ENCODE data around the gene FLYWCH2.

Gene FLYWCH2

GRCh38 chr16:2854700-2855309 lies 28.2 kb upstream of the FLYWCH2 start:
- DNase-seq: peak; percentile 33

- DNase-seq: no peak
Observed at GRCh38 chr16:2855536-2855935, 27.5 kb upstream of the FLYWCH2 start.

- peak; percentile 24 for DNase-seq
Observed at GRCh38 chr16:2856061-2856670, 26.8 kb upstream of the FLYWCH2 start.

GRCh38 chr16:2856686-2857450 lies 26.1 kb upstream of the FLYWCH2 start:
- DNase-seq: no peak

- DNase-seq: no peak
Observed at GRCh38 chr16:2857451-2858244, 25.4 kb upstream of the FLYWCH2 start, which contains the start of gene PRSS22. TSS of gene PRSS22 (minus strand) at chr16:2858170. CDS start at chr16:2858104, 66 bp downstream.

DNA sequence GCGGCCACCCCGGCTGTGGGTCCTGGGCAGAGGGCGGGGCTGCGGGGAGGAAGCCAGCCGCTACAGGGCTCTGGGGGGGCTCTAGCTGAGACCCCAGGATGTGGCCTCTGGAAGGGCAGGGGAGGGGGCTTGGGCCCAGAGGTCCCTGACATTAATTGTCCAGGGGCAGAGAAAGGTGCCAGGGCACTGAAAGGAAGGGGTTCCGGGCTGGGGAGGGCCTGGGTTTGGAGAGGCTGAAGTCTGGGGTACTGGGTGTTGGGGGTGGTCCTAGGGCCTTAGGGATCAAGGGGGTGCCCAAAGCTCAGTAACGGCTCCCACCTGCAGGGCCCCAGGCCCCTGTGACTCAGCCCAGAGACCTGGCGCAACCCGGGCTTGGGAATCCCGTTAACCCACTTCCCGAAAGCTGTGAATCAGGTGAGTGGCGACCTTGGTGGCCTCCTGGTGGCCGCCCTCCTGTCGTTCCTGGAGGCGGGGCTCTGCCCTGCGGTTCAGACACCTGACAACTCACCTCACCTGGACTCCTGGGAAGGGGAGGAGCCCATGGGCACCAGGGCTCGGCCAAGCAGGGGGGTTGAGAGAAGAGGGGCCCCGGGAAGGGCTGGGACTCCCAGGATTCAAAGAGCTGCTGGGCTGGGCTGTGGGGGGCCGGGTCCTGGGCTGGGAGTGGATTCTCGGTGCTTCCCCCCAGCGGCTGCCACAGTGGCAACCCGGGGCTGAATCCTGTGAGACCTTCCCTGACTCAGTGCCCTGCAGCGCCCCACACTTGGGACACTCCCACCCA lies 24.6 kb upstream of the FLYWCH2 start:
- DNase-seq: no peak

DNA sequence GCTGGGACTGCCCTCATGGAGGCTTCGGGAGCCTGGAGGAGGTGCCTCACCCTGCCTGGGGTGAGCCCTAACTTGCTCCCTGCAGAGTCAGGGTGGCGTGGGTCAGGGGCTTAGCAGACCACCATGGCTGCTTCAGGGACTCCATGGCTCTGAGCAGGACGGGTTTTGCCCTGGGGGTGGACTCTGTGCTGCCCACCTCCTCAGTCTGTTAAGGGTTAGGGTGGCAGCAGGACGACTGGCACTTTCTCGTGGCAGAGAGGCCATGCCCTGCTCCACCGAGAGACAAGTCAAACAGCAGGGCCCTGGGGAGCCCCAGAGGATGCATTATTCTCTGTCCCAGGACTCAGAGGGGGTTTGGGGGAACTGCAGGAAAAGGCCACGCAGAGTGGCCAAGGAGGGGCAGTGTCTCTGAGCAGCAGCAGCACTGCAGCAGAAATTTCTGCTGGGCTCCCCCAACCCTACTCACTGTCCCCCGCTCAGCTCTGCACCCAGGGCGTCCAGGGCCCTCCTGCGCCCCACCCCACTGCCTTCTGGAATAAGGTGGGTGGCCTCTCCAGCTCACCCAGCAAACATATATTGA lies 23.2 kb upstream of the FLYWCH2 start:
- DNase-seq: no peak

DNA sequence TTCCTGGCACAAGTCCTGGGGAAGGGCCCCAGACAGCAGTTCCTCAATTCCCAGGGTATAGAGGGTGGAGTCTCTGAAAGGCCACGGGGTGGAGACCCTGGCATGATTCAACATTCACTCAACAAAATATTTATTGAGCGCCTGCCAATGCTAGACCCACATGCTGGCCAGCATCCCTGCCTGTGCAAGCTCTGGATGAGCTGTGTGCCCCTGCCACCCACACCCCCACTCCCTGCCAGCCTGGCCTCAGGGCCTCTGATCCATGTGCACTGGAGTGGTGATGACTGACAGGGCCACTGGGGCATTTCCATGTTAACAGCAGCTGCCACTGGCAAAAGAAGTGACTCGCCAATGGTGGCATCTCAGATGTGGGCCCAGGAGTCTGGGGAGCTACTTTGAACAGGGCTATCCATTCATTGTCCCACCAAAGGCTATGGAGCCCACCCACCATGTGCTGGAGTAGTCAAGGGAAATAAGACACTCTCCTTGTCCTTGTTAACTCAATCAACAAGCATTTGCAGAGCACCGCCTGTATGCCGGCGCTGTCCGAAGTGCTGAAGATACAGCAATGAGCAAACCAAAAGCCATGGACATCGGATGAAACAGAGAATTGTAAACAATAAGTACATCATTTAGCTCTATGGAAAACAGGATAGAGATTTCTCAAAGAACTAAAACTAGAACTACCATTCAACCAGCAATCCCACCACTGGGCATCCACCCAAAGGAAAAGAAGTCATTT lies 22.0 kb upstream of the FLYWCH2 start:
- peak; percentile 66 for DNase-seq

DNA sequence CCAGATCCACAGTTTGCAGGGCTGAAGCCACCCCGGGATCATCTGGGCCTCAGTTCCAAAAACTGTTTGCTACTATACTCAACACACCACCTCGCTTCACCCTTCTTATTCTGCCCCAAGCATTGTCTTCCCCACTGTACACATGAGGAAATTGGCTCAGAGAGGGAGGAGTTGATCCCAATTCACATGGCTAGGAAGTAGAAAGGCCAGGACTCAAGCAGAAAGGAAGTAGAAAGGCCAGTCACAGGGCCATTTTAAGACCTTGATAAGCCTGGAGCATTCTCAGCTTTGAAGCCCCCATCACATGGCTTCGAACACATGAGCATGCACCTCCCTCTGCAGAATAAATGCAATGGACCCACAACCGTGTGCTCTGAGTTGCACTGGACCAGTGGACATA lies 17.4 kb upstream of the FLYWCH2 start:
- no peak for DNase-seq

DNA sequence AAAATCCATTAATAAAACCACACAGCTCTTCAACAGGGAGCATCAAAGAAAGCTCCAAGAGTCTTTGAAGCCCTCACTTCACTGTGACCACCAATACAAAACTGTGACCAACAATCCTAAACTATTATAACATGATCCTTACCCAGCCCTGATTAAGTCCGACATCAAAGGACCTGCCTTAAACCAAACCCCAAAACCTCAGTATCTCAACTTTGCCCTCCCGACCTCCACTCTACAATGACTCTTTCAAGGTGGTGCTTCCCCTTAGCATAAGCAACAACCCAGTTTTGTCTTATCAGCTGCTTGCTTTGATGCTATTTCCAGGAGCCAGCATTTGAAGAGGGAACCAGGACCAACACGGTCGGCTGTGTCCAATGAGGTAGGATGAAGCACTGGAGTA lies 16.6 kb upstream of the FLYWCH2 start:
- DNase-seq: no peak

- DNase-seq: no peak
Observed at GRCh38 chr16:2867661-2867986, 15.4 kb upstream of the FLYWCH2 start.

GRCh38 chr16:2867987-2868789 lies 14.8 kb upstream of the FLYWCH2 start:
- peak; percentile 96 for DNase-seq

DNA sequence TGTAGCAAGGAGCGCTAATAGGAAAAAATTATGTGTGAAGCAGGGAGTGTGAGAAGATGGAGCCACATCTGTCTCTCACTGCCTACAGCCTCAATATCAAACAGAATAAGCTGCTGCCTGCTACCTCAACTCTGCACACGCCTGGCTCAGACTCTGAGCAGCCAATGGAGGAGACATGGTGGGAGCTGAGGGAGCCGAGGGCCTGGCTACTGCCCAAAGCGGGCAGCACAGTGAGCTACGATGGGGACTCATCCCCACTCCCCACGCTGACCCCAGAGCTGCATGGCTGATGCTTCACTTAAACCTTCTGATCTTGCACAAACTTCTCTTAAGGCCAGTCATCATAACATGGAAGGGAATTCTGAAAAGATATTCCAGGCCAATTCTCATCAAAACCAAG lies 11.1 kb upstream of the FLYWCH2 start:
- DNase-seq: no peak

DNA sequence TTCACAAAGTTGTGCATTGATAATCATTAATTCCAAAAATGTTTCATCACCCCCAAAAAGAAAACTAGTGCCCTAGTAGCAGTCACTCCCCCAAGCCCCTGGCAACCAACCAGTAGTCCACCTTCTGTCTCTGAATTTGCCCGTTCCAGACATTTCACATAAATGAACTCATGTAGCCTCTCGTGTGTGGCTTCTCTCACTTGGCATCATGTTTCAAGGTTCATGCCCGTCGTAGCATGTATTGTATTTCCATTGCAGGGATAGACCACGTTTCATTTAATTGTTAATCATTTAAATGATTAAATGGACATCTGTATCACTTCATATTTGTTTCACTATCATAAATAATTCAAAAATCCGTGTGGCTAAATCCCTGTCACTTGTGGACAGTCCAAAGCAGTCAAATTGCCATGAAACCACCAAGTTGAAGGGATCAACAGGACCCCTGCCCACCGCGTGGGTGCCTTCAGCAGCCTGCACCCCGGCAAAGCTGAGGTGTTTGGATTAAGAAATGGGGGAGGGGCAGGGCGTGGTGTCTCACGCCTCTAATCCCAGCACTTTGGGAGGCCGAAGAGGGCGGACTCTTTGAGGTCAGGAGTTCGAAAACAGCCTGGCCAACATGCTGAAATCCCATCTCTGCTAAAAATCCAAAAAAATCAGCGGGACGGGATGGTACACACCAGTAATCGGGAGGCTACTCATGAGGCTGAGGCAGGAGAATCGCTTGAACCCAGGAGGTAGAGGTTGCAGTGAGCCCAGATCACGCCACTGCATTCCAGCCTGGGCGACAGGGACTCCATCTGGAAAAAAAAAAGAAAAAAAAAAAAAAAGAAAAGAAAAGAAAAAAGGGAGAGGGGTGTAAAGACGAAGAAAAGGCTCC lies 8.7 kb upstream of the FLYWCH2 start:
- DNase-seq: no peak

DNA sequence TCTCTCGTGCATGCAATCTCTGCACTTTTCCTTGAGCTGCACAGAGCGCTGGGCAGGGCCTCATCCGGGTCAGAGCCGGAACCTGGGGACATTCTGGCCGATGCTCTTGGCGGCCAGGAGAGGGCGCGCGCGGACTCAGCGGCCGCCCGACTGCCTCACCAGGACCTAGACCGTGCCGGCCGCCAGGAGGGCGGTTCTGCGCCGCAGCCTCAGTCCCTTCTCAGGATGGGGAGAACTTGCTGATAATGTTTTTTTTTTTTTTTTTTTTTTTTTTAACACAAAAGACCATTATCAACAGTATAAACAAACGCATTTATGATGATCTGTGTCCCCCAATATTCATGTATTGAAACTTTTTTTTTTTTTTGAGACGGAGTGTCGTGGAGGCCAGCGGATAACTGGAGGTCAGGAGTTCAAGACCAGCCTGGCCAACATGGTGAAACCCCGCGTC lies 8.1 kb upstream of the FLYWCH2 start:
- peak; percentile 86 for DNase-seq

DNA sequence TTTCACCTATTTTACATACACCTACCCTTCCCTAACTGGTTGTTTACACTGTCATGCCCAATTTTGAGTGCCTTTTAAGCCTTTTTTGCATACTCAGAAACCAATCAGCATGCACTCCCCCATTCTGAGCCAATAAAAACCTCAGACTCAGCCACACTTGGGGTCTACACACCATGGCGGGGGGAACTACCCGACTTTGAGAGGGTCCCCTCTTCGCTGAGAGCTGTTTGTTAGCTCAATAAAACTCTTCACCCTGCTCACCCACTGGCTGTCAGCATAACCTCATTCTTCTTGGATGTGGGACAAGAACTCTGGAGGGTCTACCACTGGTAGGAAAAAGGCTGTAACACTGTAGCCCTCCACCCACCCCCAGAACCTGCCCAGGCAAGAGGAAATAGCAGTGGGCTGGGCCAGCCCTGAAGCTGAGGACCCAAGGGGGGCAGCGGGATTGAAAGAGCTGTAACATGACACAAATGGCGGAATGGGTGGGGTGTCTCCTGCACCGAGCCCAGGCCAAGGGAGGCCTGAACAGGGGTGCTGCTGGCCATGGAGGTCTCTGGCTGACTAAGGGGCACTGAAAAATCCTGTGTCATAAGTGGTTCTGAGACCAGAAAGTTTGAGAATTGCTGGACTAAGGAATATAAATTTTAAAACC lies 3.0 kb upstream of the FLYWCH2 start:
- no peak for DNase-seq

DNA sequence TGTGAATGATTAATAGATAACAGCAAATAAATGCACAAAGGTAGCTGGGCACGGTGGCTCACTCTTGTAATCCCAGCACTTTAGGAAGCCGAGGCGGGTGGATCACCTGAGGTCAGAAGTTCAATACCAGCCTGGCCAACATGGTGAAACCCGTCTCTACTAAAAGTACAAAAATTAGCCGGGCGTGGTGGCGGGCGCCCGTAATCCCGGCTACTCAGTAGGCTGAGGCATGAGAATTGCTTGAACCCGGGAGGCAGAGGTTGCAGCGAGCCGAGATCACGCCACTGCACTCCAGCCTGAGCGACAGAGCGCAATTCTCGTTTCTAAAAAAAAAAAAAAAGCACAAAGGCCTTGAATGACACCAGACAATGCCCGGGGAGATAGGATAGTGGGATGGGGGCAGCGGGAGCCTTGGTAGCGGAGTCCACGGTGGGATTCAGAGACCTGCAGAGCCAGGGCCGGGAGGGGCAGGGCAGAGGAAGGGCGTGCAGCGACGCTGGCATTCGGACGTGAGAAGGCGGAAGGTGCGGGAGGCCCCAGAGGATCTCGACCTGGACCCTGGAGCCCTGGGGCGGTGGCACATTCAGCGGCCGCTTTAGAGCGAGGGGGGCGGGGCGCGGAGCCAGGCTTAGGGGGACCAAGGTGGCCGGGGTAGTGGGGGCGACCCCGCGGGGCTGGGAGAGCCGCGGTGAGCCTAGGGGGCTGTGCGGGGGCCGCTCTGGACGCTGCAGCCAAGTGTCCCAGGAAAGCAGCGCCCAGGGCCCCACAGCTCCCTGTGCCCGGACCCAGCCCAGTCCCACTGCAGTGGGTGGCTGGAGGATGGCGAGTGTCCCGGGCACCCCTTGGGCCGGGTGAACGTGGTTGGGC lies 999 bp upstream of the FLYWCH2 start:
- peak; percentile 61 for DNase-seq

DNA sequence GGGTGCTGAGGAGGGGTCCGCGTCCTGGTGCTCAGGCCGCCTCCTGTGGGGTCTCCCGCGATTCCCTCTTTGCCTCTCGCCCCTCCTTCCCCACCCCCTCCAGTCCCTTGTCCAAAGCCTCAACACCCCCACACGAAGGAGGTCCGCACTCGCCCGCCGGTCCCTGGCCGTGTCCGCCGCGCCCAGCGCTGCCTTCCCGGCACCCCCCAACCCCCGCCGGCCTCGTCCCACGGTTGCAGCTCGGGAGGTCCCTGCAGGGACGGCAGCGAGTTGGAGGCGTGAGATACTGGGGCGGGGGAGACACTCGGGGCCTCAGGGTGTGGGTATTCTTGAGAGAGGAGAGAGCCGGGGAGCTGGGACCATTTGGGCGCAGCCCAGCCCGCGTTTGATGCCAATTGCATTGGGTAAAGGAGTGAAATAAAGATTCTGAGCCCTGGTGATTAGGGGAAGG lies 468 bp downstream of the FLYWCH2 start:
- peak; percentile 45 for DNase-seq
